K562 (cell line): ENCODE data around the gene HPSE2. TPM values are rescaled to one million over a fixed set of nuclear protein-coding genes. Genes with fewer than 3 reads are reported as not detected.

Experiments
- ATF1 ChIP-seq, 2 experiments: fragments of 450-650 bp in 1 of 2; IDR thresholded peaks; 2 replicates each; pipeline ENCODE4 v1.6.1; 2016; ENCODE audit warnings: missing compliant biosample characterization in 1 of 2, missing genetic modification characterization in 1 of 2
- CXXC5 ChIP-seq: fragments of 250-450 bp; sonication (Bioruptor Pico); IDR thresholded peaks from 2 replicates; pipeline ENCODE4 v1.8.0; 2022; ENCODE audit warnings: inconsistent platforms, mild to moderate bottlenecking, moderate library complexity
- ETV6 ChIP-seq, 3 experiments: fragments of 150-350 bp in 1 of 3; sonication (generic) in 1 of 3; formaldehyde crosslinking in 1 of 3; IDR thresholded peaks; 2 replicates each; pipeline versions ENCODE4 v1.6.1 to v1.8.0; 2014 to 2022; ENCODE audit warnings: borderline replicate concordance in 2 of 3, low read depth in 2 of 3, antibody characterized with exemption in 1 of 3, low read length in 1 of 3, mild to moderate bottlenecking in 1 of 3, missing genetic modification reagents in 1 of 3
- EZH2 ChIP-seq: IDR thresholded peaks from 2 replicates; pipeline ENCODE4 v1.6.1; 2012; ENCODE audit warnings: low read depth, mild to moderate bottlenecking, inconsistent platforms, low read length, borderline replicate concordance
- FOXA1 ChIP-seq: fragments of 450-650 bp; IDR thresholded peaks from 2 replicates; pipeline ENCODE4 v1.6.1; 2016; ENCODE audit warnings: mild to moderate bottlenecking, borderline replicate concordance
- KLF10 ChIP-seq: fragments of 250-450 bp; sonication (Bioruptor Pico); IDR thresholded peaks from 2 replicates; pipeline ENCODE4 v1.6.1; 2021; ENCODE audit warnings: matching md5 sums
- LCOR ChIP-seq: sonication (generic); formaldehyde crosslinking; IDR thresholded peaks from 2 replicates; pipeline ENCODE4 v1.8.0; 2022; ENCODE audit warnings: mild to moderate bottlenecking, missing genetic modification reagents
- MCM2 ChIP-seq: fragments of 450-650 bp; IDR thresholded peaks from 2 replicates; pipeline ENCODE4 v1.6.1; 2017; ENCODE audit warnings: low read depth, mild to moderate bottlenecking
- MCM3 ChIP-seq: fragments of 450-650 bp; IDR thresholded peaks from 2 replicates; pipeline ENCODE4 v1.6.1; 2016
- MXD1 ChIP-seq: fragments of 250-450 bp; sonication (Bioruptor Pico); IDR thresholded peaks from 2 replicates; pipeline ENCODE4 v1.8.0; 2021; ENCODE audit warnings: borderline replicate concordance, mild to moderate bottlenecking, moderate library complexity; ENCODE audit not compliant: poor library complexity, severe bottlenecking
- MYC ChIP-seq, 2 experiments: fragments of 250-450 bp in 1 of 2; sonication (Bioruptor Pico) in 1 of 2; IDR thresholded peaks; 2 replicates each; pipeline versions ENCODE4 v1.5.1 to v1.6.1; 2012 to 2021; ENCODE audit warnings: low read depth in 2 of 2, borderline replicate concordance in 1 of 2, improper control_type of control experiment in 1 of 2, low read length in 1 of 2, mild to moderate bottlenecking in 1 of 2, moderate library complexity in 1 of 2
- NCOA2 ChIP-seq, 2 experiments: fragments of 450-650 bp; IDR thresholded peaks; 2 replicates each; pipeline ENCODE4 v1.6.1; 2018; ENCODE audit warnings: mild to moderate bottlenecking in 2 of 2, moderate library complexity in 1 of 2; ENCODE audit not compliant: partially characterized antibody in 2 of 2
- NEUROD1 ChIP-seq: fragments of 150-350 bp; IDR thresholded peaks from 2 replicates; pipeline ENCODE4 v1.6.1; 2014; ENCODE audit warnings: borderline replicate concordance, low read length, low read depth; ENCODE audit not compliant: partially characterized antibody
- POLR2G ChIP-seq: fragments of 200-400 bp; formaldehyde crosslinking; IDR thresholded peaks from 2 replicates; pipeline ENCODE4 v1.6.1; 2017; ENCODE audit warnings: low read depth, mild to moderate bottlenecking, antibody characterized with exemption, low read length, moderate library complexity
- RFX7 ChIP-seq: fragments of 250-450 bp; sonication (Bioruptor Pico); IDR thresholded peaks from 2 replicates; pipeline ENCODE4 v1.5.1; 2021; ENCODE audit warnings: mild to moderate bottlenecking
- RUNX1 ChIP-seq: sonication (generic); IDR thresholded peaks from 2 replicates; pipeline ENCODE4 v1.6.1; 2016; ENCODE audit warnings: antibody characterized with exemption, low read depth
- SMARCB1 ChIP-seq: IDR thresholded peaks from 2 replicates; pipeline ENCODE4 v1.6.1; 2011; ENCODE audit warnings: improper control_type of control experiment, low read depth; ENCODE audit not compliant: insufficient read length
- SNIP1 ChIP-seq: fragments of 450-650 bp; IDR thresholded peaks from 2 replicates; pipeline ENCODE4 v1.7.1; 2017; ENCODE audit warnings: low read depth, mild to moderate bottlenecking
- TAF7 ChIP-seq: fragments of 450-650 bp; IDR thresholded peaks from 2 replicates; pipeline ENCODE4 v1.6.1; 2016; ENCODE audit warnings: missing genetic modification characterization, missing compliant biosample characterization
- TBP ChIP-seq: optimal IDR thresholded peaks from 2 replicates; pipeline ENCODE3; 2011; ENCODE audit warnings: low read depth, low read length, improper control_type of control experiment
- TFAM ChIP-seq: fragments of 250-450 bp; sonication (Bioruptor Pico); conservative IDR thresholded peaks from 2 replicates; pipeline ENCODE4 v1.5.0; 2021; ENCODE audit warnings: mild to moderate bottlenecking, moderate library complexity
- USF2 ChIP-seq: sonication (generic); formaldehyde crosslinking; IDR thresholded peaks from 2 replicates; pipeline ENCODE4 v1.5.0; 2020; ENCODE audit warnings: missing genetic modification reagents
- ZNF23 ChIP-seq: fragments of 250-450 bp; sonication (Bioruptor Pico); IDR thresholded peaks from 2 replicates; pipeline ENCODE4 v1.4.0; 2020; ENCODE audit warnings: mild to moderate bottlenecking
- ZNF584 ChIP-seq: fragments of 200-800 bp; sonication (Bioruptor generic); IDR thresholded peaks from 2 replicates; pipeline ENCODE4 v1.6.1; 2016; ENCODE audit warnings: low read depth, mild to moderate bottlenecking, missing genetic modification characterization, missing compliant biosample characterization
- ZNF780A ChIP-seq: fragments of 250-450 bp; sonication (Bioruptor Pico); IDR thresholded peaks from 2 replicates; pipeline ENCODE4 v1.5.0; 2021; ENCODE audit warnings: mild to moderate bottlenecking
- polyA plus RNA-seq, 8 experiments: library from polyadenylated mRNA; depleted of rRNA in 4 of 8; stranded (reverse) in 5 of 8; unstranded in 3 of 8; fragments of >200 nt; fragmentation: Nextera tagmentation in 2 of 8; fragmentation: Illumina TruSeq in 1 of 8; extraction: Ambion mirVana in 2 of 8; extraction: Trizol in 1 of 8; gene quantifications; 2 replicates each; pipeline versions ENCODE4 v1.2.1 to v1.2.3, GENCODE V29; 2011 to 2014; ENCODE audit warnings: inconsistent platforms in 1 of 8, missing spikeins in 1 of 8
- total RNA-seq, 7 experiments: library from RNA; depleted of rRNA in 6 of 7; stranded (reverse); fragments of >200 nt in 6 of 7; fragmentation: Illumina TruSeq in 2 of 7; extraction: Trizol in 2 of 7; gene quantifications; 2 replicates each; pipeline versions ENCODE4 v1.2.1 to v1.2.3, GENCODE V29; 2011 to 2021; ENCODE audit warnings: low replicate concordance in 1 of 7
- TF ChIP-seq, protein P1 (sequence below): fragments of 150-350 bp; conservative IDR thresholded peaks from 2 replicates; pipeline ENCODE4 v1.6.1; 2014; ENCODE audit warnings: low read length

The HPSE2 gene
- total and polyA plus RNA-seq, 9 of the 15 experiments (the other 6 are each of a cell fraction or from before 2014, with no cell fraction given) = 0.03 to 0.10 (median 0.04) TPM; not detected in 2

DNA sequence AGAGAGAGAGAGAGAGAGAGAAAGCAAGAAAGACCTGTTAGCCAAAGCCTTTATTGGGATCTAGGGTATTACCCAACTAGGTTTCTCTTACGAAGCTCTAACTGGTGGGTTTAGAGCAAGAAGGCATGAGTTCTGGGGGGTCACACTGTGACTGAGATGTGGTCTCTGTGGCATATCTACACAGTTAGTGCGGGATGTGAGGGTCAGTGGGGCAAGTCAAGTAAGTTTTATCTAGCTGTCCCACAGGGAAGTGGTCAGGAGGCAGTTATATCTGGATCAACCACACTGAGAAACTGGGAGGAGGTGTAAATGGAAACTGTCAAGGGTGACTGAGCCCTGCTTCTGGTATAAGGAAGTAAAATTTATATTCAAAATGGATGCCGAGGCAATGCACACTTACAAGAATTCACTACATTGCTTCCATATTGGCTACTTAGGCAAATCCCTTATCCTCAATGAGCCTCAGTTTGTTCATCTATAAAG, 457.3 kb downstream of the HPSE2 start (continued):
- TF ChIP-seq MXD1 (CRISPR knock-in tag) (no peak), USF2 (no peak), SMARCB1 (no peak), MCM2 (no peak), ZNF780A (CRISPR knock-in tag) (no peak), ZNF584 (CRISPR knock-in tag) (no peak), TBP (no peak), KLF10 (CRISPR knock-in tag) (no peak), TAF7 (tag) (no peak), FOXA1 (no peak), NEUROD1 (peak; percentile 38), TFAM (CRISPR knock-in tag) (no peak), ZNF23 (CRISPR knock-in tag) (no peak), RFX7 (CRISPR knock-in tag) (no peak), MYC (IDR thresholded peaks at IDR 0.05; ENCODE audit: low read depth, low read length) (no peak), MYC (CRISPR knock-in tag; IDR thresholded peaks at IDR 0.05; ENCODE audit: borderline replicate concordance, low read depth) (no peak), EZH2 (no peak), POLR2G (no peak), CXXC5 (CRISPR knock-in tag) (peak; percentile 56), RUNX1 (peak; percentile 96), LCOR (no peak), ETV6 (IDR thresholded peaks at IDR 0.05; ENCODE audit: borderline replicate concordance in 1 of 2, low read depth in 2 of 2, low read length in 1 of 2) (peak in 1 of 2 experiments; percentile 69; a peak in 2 of 4 replicates), ETV6 (CRISPR knock-in tag; IDR thresholded peaks at IDR 0.05; ENCODE audit: borderline replicate concordance) (no peak), NCOA2 (IDR thresholded peaks at IDR 0.05; ENCODE audit: partially characterized antibody in 2 of 2) (peak in 1 of 2 experiments; percentile 39), ATF1 (CRISPR knock-in tag; IDR thresholded peaks at IDR 0.05) (no peak), ATF1 (tag; IDR thresholded peaks at IDR 0.05) (peak; percentile 35; the same call in 1 of the 2 replicates), MCM3 (no peak), SNIP1 (no peak)
- TF ChIP-seq, protein P1, sequence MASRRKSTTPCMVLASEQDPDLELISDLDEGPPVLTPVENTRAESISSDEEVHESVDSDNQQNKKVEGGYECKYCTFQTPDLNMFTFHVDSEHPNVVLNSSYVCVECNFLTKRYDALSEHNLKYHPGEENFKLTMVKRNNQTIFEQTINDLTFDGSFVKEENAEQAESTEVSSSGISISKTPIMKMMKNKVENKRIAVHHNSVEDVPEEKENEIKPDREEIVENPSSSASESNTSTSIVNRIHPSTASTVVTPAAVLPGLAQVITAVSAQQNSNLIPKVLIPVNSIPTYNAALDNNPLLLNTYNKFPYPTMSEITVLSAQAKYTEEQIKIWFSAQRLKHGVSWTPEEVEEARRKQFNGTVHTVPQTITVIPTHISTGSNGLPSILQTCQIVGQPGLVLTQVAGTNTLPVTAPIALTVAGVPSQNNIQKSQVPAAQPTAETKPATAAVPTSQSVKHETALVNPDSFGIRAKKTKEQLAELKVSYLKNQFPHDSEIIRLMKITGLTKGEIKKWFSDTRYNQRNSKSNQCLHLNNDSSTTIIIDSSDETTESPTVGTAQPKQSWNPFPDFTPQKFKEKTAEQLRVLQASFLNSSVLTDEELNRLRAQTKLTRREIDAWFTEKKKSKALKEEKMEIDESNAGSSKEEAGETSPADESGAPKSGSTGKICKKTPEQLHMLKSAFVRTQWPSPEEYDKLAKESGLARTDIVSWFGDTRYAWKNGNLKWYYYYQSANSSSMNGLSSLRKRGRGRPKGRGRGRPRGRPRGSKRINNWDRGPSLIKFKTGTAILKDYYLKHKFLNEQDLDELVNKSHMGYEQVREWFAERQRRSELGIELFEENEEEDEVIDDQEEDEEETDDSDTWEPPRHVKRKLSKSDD = no peak
